GM06990 (cell line): ENCODE data around the gene ATP13A1.

ENCODE experiments used
- DNase-seq: peaks from one replicate; pipeline ENCODE4 v3.0.0-alpha.2; 2011; ENCODE audit not compliant: insufficient read length; ENCODE audit errors: extremely low read depth
- H3K27me3 ChIP-seq: replicated peaks from 2 replicates; pipeline ENCODE4 v1.6.0; 2011; ENCODE audit warnings: low read length; ENCODE audit not compliant: control insufficient read depth, insufficient read depth
- H3K36me3 ChIP-seq: 2 replicates; pipeline ENCODE4 v1.5.1; 2011; ENCODE audit warnings: low read length; ENCODE audit not compliant: control insufficient read depth, insufficient read depth
- H3K4me3 ChIP-seq: replicated peaks from 2 replicates; pipeline ENCODE4 v1.5.1; 2011; ENCODE audit warnings: low read depth, mild to moderate bottlenecking, control low read depth, low read length
- CTCF ChIP-seq: IDR thresholded peaks from 2 replicates; pipeline ENCODE4 v1.5.1; 2011; ENCODE audit warnings: low read length, control low read depth, mild to moderate bottlenecking, inconsistent platforms; ENCODE audit not compliant: insufficient read depth, poor library complexity, severe bottlenecking

The ATP13A1 gene

GRCh38 chr19:19630062-19630414 lies 33.4 kb downstream of the ATP13A1 start:
- H3K36me3 ChIP-seq, result peaks cover 34% of the 10 kb centered on the region
- DNase-seq, result no peak
- no peak overlapping the region for H3K4me3 ChIP-seq
- no peaks in the 10 kb centered on the region for H3K27me3 ChIP-seq
- TF ChIP-seq CTCF, result no peak

GRCh38 chr19:19628501-19629134 lies 34.9 kb downstream of the ATP13A1 start:
- peak; percentile 57 for DNase-seq
- peaks cover 24% of the 10 kb centered on the region for H3K36me3 ChIP-seq
- H3K4me3 ChIP-seq, result peak overlapping the region; percentile 72
- no peak for TF ChIP-seq CTCF
- no peaks in the 10 kb centered on the region for H3K27me3 ChIP-seq

DNA sequence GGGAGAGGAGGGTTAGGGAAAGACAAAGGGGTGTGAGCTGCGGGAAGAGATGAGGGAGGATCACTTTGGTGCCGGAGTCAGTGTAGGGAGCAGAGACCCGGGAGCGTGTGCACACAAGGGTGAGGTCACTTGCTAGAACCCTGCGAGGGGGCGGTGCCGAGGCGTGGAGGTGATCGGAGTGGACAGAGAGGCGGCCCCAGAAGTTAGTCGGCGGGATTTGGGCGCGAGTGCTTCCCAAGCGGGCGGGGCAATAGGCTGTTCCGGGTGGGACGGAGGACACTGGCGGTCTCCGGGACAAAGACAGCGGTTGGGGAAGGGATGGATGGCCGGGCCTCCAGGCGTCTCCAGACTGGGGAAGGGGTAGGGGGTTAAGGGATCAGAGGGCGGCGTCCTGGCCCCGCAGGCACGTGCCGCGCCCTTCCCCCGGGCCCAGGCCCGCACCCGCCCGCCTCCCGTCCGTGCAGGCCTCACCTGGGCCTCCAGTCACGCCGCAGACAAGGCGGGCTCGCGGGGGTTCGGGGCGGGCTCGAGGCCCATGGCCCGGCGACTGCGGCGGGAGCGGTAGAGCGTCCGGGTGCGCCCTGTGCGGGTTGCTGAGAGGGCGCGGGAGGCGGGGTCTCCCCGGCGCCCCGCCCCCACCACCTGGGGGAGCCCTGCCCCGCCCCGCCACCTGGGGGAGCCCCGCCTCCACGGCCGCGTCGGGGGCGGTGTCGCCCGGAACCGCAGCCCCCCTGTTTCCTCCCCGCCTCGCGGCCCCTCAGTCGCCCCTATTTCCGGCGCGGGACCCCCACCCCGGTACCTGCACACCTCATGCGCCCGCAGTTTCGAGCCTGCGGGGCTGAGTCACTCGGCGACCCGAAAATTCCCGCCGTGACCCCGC lies 35.6 kb downstream of the ATP13A1 start, which contains the start of gene LPAR2:
Gene LPAR2, minus strand, starts transcription at position 600 of the 880 bp plus-strand sequence. CDS start 945 bp downstream, outside the sequence.
- no peaks in the 10 kb centered on the region for H3K27me3 ChIP-seq
- TF ChIP-seq CTCF, result no peak
- peak; percentile 80 for DNase-seq
- H3K36me3 ChIP-seq, result peaks cover 24% of the 10 kb centered on the region
- peak within 1 kb of the TSS; percentile 72 for H3K4me3 ChIP-seq

DNA sequence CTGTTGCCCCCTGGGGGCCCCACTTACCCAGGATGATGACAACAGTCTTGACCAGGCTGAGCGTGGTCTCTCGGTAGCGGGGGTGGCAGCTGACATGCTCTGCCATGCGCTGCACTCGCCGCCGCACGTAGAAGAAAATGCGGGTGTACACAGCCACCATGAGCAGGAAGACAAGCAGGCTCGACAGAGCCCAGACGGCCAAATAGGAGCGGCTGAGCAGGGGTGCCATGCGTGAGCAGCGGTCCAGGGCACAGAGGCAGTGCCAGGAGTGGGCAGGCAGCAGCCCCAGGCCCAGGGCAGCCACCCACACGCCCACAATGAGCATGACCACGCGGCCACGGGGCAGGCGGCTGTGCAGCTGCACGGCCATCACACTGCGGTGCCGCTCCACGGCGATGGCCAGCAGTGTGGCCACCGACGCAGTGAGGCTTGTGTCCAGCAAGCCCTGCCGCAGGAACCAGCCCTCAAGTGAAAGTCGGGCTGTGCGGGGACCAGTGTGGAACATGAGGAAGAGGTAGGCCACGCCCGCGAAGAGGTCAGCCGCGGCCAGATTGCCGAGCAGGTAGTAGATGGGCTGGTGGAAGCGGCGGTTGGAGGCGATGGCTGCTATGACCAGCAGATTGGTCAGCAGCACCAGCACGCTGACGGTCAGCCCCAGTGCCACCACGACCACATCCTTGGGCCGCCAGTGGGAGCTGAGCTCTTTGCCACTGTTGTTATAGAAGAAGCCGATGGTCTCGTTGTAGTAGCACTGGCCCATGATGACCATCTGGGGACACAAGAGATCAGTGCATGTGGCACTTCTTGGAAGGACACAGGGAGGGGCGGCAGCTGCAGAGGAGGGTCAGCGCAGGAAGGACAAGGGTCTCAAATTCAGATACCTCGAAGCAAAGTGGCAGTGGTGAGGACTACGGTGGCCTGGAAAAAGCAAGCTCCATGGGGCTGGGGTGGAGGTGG lies 36.7 kb downstream of the ATP13A1 start:
- H3K36me3 ChIP-seq, result peaks cover 20% of the 10 kb centered on the region
- no peak for DNase-seq
- no peak for TF ChIP-seq CTCF
- H3K27me3 ChIP-seq, result no peaks in the 10 kb centered on the region
- peak overlapping the region; percentile 72 for H3K4me3 ChIP-seq

DNA sequence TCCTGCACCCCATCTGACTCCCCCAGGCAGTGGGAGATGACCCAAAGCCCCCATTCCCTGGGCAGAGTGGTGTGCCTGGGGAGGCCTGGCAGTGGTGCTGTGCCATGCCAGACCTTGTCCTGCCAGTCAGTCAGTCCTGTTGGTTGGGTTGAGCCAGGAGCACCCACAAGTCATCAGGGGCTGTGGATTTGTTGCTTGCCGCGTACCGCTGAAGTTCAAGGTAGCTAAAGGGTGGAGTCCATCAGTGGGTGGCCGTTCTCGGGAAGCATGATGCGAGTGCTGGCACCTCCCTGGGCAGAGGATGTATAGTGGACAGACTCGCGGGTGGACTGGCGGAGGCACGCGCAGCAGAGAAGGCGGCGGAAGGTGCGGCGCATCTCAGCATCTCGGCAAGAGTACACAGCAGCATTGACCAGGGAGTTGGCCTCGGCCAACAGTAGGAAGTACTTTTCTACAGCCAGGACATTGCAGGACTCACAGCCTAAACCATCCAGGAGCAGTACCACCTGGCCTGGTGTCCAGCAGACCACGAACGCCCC lies 39.4 kb downstream of the ATP13A1 start:
- peaks cover 4% of the 10 kb centered on the region for H3K36me3 ChIP-seq
- H3K4me3 ChIP-seq, result no peak overlapping the region
- TF ChIP-seq CTCF, result no peak
- no peaks in the 10 kb centered on the region for H3K27me3 ChIP-seq
- no peak for DNase-seq
